GM12873 (cell line): ENCODE data around the gene MAP1LC3B2.

Experiments used
- TF ChIP-seq, protein P1 (sequence below): IDR thresholded peaks from 2 replicates; pipeline ENCODE4 v1.5.1; 2012; ENCODE audit warnings: low read depth, mild to moderate bottlenecking, moderate library complexity, low read length, control low read depth; ENCODE audit not compliant: insufficient read depth; ENCODE audit errors: missing control alignments

The MAP1LC3B2 gene

DNA sequence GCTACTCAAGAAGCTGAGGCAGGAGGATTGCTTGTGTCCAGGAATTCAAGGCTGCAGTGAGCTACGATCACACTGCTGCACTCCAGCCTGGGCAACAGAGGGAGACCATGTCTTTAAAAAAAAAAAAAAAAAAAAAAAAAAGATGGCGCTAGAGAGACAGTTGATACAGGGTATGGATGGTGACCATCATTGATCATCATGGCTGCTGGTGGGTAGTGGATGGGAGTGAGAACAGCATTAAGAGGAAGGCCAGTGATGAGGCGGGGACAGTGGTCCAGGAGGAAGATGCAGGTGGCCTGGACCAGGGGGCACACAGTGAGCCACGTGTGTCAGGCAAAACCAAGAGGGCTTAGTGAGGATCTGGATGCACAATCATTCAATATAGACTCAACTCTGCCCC, 26.8 kb upstream of the MAP1LC3B2 start:
- TF ChIP-seq, protein P1, sequence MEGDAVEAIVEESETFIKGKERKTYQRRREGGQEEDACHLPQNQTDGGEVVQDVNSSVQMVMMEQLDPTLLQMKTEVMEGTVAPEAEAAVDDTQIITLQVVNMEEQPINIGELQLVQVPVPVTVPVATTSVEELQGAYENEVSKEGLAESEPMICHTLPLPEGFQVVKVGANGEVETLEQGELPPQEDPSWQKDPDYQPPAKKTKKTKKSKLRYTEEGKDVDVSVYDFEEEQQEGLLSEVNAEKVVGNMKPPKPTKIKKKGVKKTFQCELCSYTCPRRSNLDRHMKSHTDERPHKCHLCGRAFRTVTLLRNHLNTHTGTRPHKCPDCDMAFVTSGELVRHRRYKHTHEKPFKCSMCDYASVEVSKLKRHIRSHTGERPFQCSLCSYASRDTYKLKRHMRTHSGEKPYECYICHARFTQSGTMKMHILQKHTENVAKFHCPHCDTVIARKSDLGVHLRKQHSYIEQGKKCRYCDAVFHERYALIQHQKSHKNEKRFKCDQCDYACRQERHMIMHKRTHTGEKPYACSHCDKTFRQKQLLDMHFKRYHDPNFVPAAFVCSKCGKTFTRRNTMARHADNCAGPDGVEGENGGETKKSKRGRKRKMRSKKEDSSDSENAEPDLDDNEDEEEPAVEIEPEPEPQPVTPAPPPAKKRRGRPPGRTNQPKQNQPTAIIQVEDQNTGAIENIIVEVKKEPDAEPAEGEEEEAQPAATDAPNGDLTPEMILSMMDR: no peak

DNA sequence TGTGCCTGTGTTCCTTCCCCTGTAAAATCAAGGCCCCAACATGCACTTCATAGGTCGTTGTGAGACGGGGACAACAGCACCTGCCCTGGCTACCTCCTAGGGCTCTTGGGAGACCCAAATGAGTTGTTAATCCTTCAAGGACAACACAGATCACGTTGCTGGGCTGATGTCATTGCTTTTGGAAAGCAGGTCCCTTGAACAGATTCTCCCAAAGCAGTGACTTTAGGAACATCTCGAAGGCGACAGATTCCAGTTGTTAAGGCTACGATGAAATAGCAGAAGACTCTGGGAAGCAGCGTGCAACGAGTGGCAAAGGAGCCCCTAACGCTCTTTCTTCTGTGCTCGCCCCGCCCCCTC, 26.2 kb upstream of the MAP1LC3B2 start:
- TF ChIP-seq, protein P1: no peak

DNA sequence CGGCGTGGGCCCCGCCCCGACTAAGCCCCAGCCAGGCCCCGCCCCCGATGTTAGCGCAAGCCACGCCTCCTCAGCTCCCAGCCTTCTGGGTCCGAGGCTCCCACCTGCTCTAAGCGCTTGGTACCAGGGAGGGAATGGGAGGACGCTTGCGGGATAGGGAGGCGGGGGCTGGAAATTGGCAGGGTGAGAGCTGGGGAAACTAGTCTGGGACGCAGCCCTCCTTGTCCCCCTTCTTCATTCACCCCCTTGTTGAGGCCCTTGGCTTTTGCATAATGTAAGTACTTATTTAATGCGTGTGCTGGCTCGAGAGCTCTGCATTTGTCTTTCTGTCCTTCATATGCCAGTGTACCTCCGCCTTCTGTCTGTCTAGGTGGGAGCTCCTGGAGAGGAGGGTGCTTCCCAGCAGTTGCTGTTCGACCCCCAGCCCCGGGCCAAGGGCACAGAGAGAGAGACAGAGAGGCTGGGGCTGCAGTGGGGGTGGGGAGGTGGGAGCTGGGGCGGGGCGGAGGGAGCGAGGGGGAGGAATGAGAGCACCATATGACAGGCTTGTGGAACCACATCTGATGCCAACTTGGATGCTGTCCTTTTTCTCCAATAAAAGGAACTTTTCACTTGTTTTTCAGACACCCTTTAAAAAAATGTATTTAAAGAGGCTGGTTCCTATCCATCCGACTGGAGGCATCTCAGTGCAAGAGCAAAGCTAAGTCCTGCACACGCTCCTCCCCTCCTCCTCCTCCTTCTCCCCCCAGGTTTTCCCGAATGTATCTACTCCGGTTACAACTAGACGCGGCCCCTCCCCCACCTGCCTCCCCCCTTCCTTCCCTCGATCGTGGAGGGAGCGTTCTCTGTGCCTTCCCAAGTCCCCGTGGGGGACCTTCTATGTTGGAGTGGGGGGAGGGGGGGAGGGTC, 25.6 kb upstream of the MAP1LC3B2 start:
- TF ChIP-seq, protein P1: no peak

DNA sequence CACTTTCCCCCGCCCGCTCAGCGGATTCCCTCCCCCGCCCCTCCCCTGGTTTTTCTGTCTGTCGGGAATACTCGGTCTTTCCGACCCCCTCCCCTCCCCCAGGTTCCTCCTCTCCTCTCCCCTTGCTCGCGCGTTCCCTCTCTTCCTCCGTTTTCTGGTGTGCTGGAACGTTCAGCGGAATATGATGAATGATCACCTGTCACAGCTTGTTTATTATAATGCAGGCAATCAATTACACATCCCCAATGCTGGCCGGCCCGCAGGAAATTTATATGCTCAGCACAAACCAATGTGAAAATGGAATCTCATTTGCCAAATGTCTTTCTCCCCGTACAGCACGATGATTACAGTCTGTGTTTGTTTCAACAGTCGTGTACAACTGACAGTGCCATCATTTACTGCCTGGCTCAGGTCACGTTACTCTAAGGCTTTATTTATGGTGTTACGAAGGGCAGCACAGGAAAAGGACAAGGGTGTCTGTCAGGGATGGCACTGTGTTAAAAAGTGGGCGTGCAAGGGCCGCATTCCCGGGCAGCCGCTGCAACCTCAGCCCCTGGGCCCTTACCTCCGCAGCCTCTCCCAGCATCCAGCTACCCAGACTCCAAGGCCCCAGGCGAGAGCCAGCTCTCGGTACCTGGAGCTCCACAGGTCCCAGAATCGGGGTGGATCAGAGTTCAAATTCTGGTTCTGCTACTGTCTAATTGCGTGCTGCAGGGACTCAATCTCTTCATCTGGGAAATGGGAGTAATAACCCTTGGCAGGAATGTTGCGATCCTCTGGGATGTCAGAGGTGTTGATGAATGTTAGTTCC, 24.7 kb upstream of the MAP1LC3B2 start:
- TF ChIP-seq, protein P1: no peak

DNA sequence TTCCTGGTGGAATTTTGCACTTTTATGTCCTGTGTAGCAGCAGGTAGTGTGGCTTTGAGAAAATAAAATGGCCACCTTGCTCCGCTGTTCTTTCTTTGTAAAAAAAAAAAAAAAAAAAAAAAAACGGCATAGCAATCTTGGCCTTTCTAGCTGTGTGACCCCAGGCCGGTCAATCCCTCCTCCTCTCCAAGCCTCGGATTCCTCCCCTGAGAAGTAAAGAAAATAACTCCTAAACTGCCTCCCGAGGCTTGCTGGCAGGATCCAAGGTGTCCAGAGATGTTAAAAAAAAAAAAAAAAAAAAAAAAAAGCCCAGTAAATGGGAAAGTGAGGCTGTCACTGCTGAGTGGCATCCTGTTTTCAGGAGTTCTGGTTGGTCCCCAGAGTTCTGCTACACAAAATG, 23.9 kb upstream of the MAP1LC3B2 start:
- TF ChIP-seq, protein P1: no peak

DNA sequence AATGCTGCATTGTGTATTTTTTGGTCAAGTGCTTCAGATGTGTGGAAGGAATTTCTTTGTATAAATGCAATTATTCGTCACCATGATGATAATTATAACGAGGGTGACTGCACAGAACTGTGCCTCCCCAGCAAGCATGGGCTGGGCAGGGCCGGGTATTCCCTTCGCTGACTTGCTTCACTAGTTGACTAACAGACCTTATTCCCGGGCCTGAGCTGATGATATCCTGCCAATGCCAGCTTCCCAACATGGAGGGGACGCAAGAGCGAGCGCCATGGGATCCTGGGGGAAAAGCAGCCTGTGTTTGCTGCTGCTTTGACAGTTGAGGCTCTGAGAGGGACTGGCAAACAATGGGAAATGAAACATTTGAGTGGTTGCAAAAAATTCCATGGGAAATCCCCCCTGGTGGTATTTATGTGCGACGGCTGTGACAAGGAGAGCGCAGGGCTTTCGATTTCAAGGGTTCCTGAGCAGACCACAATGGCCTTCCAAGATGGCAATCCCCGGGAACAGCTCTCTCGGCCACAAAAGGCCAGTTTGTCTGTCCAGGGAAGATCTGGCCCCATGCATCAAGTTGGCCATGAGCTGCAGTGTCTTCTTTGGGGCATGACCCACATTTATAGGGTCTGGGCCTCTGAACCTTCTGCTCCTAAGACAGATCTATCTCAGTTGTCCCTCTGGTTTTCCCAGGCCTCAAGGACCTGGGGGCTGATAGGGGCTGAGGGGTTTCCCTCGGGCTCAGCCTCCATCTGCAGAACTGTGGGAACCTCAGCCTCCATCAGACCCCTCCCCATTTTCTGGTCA, 21.9 kb upstream of the MAP1LC3B2 start:
- TF ChIP-seq, protein P1: no peak
